Measurements from ENCODE around the gene SAMD4A.

The SAMD4A gene

DNA sequence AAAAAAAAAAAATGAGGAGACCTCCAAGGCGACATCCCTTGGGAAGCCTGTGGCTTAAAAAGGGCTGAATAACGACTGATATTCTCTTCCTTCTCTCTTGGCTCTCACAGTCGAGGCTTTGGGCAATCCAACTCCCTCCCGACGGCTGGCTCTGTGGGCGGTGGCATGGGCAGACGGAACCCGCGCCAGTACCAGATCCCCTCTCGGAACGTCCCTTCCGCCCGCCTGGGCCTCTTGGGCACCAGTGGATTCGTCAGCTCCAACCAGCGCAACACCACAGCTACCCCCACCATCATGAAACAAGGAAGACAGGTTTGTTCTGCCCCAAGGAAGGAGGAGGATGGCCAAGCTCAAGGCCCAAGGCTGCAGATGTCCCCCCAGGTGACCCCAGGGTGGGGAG, 207.9 kb downstream of the SAMD4A start:
- no peak overlapping the region for H3K4me3 ChIP-seq (ENCODE audit: low read depth, low read length)
- no peak for TF ChIP-seq CTCF (IDR thresholded peaks at IDR 0.05; ENCODE audit: insufficient read depth, low read length, missing control alignments)
- DNase-seq (ENCODE audit: low read depth, low spot score): no peak
- ChIA-PET POLR2A (interaction anchor here (5.0 kb wide), 1 partner anchor 208 kb away, joined by 67 read pairs; the partner anchor contains the start of gene SAMD4A), CTCF (interaction anchor here (0.9 to 6.4 kb wide), 48 partner anchors 9 to 427 kb away, joined by 3 to 247 read pairs (median 6); partner anchors contain the start of genes CGRRF1, GMFB and SAMD4A)

GRCh38 chr14:54775486-54776140, 208.7 kb downstream of the SAMD4A start:
- TF ChIP-seq CTCF (IDR thresholded peaks at IDR 0.05; ENCODE audit: insufficient read depth, low read length, missing control alignments): no peak
- POLR2A ChIA-PET: interaction anchor here (0.6 to 5.0 kb wide), 4 partner anchors 209 to 1156 kb away, joined by 3 to 67 read pairs (median 4); partner anchors contain the start of gene SAMD4A
- CTCF ChIA-PET: interaction anchor here (0.6 to 6.4 kb wide), 25 partner anchors 9 to 414 kb away, joined by 3 to 247 read pairs (median 5); partner anchors contain the start of genes CDKN3, CGRRF1 and SAMD4A

DNA sequence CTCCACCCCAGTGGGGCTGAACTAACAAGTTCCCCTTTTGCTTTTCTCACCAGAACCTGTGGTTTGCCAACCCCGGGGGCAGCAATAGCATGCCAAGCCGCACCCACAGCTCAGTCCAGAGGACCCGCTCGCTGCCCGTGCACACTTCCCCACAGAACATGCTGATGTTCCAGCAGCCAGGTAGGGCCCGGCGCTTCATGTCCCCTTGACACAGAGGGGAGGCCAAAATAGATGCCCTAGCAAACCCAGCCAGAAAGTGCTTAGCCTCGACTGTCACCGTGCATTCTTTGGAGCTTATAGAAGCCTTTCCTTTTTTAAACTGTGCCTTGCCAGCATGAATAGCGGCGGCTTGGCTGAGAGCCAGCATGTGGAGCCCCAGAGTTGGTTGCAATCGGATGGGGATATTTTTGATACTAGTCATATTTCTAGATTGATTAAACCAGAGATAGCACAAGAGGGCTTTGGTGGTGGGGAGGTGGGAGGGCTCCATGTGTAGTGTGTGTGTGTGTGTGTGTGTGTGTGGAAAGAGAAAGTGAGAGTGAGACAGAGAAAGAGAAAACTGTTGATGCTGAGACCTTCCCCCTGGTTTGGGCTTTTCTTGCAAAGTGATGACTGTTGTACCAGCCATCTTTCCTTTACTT, 209.6 kb downstream of the SAMD4A start:
- H3K4me3 ChIP-seq (ENCODE audit: low read depth, low read length): no peak overlapping the region
- TF ChIP-seq CTCF (IDR thresholded peaks at IDR 0.05; ENCODE audit: insufficient read depth, low read length, missing control alignments): no peak
- ChIA-PET POLR2A (interaction anchor here (0.7 to 5.0 kb wide), 2 partner anchors 210 to 272 kb away, joined by 3 to 67 read pairs; partner anchors contain the start of gene SAMD4A), CTCF (interaction anchor here (0.8 to 6.4 kb wide), 10 partner anchors 8 to 380 kb away, joined by 3 to 247 read pairs (median 4); partner anchors contain the start of genes CDKN3, CGRRF1 and SAMD4A)
- DNase-seq (ENCODE audit: low read depth, low spot score): no peak

More at GRCh38 chr14:54775486-54776140, 208.7 kb downstream of the SAMD4A start:
- no peak overlapping the region for H3K4me3 ChIP-seq (ENCODE audit: low read depth, low read length)
- no peak for DNase-seq (ENCODE audit: low read depth, low spot score)

DNA sequence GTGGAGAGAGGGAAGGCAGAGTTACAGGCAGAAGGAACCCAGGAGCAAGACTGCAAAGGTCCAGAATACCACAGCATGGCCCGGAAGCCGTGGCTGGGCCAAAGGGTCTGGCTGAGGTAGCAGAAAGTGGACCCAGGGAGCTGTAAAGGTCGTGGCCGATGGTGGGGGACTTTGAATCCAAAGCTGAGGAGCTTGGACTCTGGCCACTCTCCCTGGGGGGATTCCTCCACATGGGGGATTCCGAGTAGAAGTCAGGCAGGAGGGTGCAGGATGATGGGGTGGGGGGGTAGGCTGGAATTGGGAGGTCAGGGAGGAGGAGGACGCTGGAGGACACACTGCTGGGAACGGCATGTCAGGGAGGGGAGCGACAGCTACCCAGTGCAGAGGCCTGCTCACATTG, 210.5 kb downstream of the SAMD4A start:
- CTCF ChIA-PET: interaction anchor here (0.7 to 6.4 kb wide), 9 partner anchors 7 to 273 kb away, joined by 3 to 247 read pairs (median 4); partner anchors contain the start of gene SAMD4A
- POLR2A ChIA-PET: interaction anchor here (0.7 kb wide), 1 partner anchor 213 kb away, joined by 3 read pairs; no protein-coding TSS in a partner anchor
- no peak for TF ChIP-seq CTCF (IDR thresholded peaks at IDR 0.05; ENCODE audit: insufficient read depth, low read length, missing control alignments)
- no peak for DNase-seq (ENCODE audit: low read depth, low spot score)
- H3K4me3 ChIP-seq (ENCODE audit: low read depth, low read length): no peak overlapping the region

DNA sequence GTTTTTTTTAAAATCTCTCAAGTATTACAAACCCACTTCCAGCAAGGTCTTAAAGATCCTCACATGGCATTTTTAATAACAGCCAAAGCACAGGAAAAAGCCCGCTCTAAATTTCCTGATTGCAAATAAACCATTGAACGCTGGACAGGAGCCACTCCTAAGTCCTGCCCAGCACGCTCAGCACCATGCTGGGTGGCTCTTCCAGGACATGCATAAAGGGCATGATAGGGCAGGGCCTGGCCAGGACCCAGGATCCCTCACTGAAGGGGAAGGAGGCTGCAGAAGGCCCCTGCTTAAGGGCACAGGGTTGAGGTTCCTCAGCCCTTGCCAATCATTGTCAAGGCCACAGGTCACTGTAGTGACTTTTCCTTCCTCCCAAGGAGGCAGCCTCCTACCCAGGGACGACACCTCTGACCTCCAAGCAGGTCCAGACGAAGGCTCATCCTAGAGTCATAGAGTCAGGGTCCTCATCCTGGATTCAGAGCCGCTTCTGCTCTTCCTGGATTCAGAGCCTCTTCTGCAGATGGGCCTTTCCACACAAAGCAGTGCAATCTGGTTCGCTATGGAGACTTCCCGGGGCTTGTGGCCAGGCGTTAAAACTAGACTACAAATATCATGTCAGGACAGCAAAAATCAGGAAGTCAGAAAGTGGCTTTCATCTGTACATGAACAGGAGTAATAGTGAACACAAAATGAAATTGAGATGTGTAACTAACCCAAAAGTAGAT, 211.9 kb downstream of the SAMD4A start:
- no peak for TF ChIP-seq CTCF (IDR thresholded peaks at IDR 0.05; ENCODE audit: insufficient read depth, low read length, missing control alignments)
- H3K4me3 ChIP-seq (ENCODE audit: low read depth, low read length): no peak overlapping the region
- DNase-seq (ENCODE audit: low read depth, low spot score): no peak
- ChIA-PET POLR2A (no interaction called here), CTCF (interaction anchor here (1.0 to 6.4 kb wide), 3 partner anchors 86 to 221 kb away, joined by 4 to 50 read pairs (median 4); no protein-coding TSS in a partner anchor)

All from AG04449 (cell line).